ENCODE data around the gene PLEKHG4B.
"Not testable (repeated sequence)": the region's sequence is repeated elsewhere in the genome, so short reads cannot be mapped to it uniquely, and the experiment has no call there.

Gene PLEKHG4B, protein sequence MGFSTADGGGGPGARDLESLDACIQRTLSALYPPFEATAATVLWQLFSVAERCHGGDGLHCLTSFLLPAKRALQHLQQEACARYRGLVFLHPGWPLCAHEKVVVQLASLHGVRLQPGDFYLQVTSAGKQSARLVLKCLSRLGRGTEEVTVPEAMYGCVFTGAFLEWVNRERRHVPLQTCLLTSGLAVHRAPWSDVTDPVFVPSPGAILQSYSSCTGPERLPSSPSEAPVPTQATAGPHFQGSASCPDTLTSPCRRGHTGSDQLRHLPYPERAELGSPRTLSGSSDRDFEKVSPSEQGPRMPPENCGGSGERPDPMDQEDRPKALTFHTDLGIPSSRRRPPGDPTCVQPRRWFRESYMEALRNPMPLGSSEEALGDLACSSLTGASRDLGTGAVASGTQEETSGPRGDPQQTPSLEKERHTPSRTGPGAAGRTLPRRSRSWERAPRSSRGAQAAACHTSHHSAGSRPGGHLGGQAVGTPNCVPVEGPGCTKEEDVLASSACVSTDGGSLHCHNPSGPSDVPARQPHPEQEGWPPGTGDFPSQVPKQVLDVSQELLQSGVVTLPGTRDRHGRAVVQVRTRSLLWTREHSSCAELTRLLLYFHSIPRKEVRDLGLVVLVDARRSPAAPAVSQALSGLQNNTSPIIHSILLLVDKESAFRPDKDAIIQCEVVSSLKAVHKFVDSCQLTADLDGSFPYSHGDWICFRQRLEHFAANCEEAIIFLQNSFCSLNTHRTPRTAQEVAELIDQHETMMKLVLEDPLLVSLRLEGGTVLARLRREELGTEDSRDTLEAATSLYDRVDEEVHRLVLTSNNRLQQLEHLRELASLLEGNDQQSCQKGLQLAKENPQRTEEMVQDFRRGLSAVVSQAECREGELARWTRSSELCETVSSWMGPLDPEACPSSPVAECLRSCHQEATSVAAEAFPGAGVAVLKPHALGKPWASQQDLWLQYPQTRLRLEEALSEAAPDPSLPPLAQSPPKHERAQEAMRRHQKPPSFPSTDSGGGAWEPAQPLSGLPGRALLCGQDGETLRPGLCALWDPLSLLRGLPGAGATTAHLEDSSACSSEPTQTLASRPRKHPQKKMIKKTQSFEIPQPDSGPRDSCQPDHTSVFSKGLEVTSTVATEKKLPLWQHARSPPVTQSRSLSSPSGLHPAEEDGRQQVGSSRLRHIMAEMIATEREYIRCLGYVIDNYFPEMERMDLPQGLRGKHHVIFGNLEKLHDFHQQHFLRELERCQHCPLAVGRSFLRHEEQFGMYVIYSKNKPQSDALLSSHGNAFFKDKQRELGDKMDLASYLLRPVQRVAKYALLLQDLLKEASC (N-terminal part only)

DNA sequence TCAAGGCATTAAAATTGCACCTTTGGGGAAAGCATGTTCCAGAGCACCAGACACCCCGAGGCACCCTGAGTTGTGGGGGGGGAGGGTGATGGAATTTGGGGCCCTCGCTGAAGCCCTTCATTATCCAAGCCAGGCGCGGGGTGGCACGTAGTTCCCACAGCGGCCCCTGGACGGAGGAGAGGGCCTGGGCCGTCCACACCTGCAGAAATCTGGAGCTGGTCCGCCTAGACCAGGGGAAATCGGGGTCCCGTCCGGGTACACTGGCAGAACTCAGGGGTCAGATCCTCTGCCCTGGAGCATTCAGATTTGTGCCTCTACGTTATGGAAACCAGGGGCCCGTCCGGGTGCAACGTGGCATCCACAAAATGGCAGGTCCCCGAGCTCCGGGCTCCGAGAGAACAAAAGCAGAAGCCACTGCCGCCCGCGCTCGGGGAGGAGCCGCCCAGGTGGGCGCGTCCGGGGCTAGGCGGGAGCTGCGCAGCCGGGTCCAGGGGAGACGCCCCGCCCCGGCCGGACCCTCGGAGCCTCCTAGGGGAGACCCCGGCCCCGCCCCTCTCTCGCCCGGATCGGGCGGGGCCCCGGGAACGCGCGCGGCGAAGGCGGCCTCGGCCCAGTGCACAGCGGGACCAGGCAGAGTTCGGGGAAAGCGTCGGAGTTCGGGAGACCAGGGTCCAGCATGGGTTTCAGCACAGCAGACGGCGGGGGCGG, at the start of gene PLEKHG4B:
PLEKHG4B (plus strand) TSS at position 613 of the 708 bp plus-strand sequence; CDS start at position 677, 64 bp downstream.
- Histone ChIP-seq H3K27ac (peak within 1 kb of the TSS in 3 of 21 experiments; percentile 19 to 40 (median 31)), H3K4me3 (peak within 1 kb of the TSS; percentile 24 to 46 (median 38))

DNA sequence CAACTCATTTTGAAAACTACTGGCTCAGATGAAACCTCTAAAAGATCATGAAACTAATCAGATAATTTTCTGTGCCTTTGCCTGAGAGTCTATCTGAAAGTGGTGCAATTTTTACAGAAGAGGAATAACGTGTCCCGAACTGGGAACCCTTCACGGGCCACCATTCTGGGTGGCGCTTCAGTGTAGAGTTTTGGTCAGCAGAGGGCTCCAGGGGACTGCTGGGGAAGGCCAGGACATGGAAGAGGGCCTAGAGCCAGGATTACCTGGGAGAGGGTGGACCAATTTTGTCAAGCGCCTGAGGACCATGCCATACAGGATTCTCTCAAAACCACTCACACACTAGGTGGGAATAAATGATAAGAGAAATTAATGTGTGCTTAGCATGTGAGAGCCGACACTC, 49.7 kb upstream of the PLEKHG4B start:
- H3K4me3 ChIP-seq, result no peak overlapping the region

DNA sequence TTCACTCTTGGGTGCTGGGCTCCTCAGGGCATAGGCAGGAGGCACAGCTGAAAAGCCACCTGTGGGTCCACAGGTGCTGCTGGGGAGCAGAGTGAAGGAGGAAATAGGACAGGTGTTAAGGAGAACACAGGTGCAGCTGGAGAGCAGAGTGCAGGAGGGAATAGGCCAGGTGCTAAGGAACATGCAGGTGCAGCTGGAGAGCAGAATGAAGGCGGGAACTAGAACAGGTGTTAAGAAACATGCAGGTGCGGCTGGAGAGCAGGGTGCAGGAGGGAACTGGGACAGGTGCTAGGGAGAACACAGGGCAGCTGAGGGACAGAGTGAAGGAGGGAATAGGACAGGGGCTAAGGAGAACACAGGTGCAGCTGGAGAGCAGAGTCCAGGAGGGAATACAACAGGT, 43.8 kb upstream of the PLEKHG4B start:
- H3K4me3 ChIP-seq, result no peak overlapping the region
- no peak overlapping the region for H3K27ac ChIP-seq

More for the DNA sequence above, 49.7 kb upstream of the PLEKHG4B start:
- H3K27ac ChIP-seq, result no peak overlapping the region

DNA sequence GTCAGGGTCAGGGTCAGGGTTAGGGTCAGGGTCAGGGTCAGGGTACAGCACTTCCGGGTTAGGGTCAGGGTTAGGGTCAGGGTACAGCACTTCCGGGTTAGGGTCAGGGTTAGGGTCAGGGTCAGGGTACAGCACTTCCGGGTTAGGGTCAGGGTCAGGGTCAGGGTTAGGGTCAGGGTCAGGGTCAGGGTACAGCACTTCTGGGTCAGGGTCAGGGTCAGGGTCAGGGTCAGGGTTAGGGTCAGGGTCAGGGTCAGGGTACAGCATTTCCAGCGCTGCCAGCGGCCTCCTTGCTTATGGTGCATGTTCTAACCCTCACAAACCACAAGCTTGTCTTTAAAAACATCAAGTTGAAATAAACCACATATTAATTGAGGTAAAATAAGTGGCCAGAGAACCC, 42.4 kb upstream of the PLEKHG4B start:
- not testable (repeated sequence) for H3K4me3 ChIP-seq, H3K27ac ChIP-seq

DNA sequence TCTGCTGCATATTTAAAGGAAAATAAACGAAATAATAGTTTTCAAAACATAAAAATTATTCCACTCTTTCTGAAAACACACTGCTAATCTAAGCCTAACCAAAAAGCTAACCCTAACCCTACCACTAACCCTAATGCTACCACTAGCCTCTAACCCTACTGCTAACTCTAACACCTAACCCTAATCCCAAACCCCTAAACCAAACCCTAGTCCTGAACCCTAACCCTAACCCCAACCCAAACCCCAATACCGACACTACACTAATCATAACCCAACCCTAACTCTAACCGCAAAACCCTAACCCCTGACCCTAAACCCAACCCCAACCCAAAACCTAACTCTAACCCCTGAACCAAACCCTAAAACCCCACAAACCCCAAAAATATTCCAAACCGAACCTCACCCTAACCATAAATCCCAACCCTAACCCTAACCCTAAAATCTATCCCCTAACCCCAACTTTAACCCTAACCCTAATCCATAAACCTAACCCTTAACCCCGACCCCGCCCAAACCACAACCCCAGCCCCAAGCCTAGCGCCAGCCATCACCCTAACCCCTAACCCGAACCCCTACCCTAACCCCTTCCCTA, 41.9 kb upstream of the PLEKHG4B start:
- H3K27ac ChIP-seq, result no peak overlapping the region
- no peak overlapping the region for H3K4me3 ChIP-seq

DNA sequence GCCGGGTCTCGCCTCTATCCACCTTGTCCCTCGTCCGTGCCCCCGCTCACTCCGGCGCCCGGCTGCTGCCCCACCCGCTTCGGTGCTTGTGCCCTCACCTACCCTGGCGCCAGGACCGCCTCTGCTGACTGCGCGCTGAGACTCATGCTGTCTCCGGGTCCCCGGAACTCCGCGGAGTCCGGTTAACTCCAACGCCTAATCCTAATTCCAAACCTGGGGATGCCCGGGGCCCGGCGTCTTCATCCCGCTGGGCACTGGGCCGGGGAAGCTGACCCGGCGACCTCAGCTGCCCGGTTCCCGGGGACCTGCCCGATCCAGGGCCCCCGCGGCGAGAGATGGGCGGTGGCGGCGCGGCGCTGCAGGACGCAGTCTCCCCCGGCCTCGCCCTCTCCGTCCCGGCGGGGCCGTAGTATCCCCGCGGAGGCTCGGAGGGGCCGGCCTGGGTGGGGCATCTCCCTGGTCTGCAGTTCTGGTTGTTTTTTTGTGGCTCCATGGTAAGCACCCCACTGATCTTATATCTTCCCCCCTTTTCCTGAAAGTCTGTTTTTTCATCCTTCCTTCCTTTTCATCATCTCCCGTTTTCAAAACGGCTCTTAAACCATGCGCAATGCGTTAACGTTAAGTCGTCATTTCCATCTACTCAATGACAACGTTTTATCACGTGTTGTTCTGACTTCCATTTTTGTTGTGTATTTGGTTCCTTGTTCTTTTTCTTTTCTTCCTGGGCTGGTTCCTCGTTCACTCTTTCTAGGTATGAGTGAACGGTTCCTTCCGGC, 41.1 kb upstream of the PLEKHG4B start:
- no peak overlapping the region for H3K27ac ChIP-seq
- H3K4me3 ChIP-seq, result no peak overlapping the region

DNA sequence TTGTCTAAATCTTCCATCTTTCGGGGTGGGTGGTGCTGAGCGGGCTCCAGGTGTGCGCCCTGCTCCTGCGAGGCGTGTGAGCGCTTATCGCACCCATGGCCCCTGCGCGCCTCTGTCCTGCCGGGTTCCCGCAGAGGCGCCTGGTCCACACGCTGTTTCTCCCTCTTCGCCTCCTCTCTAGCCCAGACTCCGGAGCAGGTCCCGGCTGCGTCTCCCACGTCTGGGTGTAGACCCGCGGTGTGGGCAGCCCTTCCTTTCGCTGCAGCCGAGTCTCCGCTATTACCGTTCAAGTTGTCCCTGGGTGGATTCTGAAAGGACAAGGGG, 40.5 kb upstream of the PLEKHG4B start:
- H3K4me3 ChIP-seq, result no peak overlapping the region

DNA sequence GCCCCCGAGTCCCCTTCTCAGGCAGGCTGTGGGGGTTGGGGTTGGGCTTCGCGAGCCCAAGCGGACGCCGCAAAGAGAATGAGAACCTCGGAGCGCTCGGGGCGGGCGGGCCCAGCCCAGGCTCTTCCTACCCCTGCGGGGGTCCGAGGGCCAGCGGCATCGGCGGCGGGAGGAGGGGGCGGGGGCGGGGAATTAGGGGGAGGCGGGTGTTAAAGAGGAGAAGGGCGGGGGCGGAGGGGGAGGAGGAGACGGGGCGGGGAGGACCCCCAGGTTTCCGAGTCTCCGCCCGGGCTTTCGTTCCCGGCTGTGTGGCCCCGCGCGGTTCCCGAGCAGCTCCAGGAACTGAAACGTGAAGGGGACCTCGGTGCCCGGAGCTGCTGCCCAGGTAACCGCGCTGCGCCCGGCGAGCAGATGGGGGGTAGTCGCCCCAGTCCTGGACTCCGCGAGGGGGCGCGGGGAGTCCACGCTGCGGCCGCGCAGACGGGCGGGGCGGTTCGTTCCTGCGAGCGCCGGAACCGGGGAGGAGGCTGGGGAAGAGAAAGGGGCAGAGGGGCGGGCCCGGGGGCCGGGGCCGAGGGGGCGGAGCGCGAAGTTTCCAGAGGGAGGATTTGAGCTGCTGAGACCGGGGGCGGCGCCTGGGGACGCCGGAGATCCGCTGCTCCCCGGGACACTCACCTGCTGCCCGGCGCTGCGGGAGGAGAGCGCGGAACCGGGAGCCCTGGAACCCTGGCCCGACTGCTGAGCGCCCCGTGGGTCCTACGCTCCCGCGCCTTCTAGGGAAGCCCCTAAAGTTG, 38.4 kb upstream of the PLEKHG4B start:
- Histone ChIP-seq H3K4me3 (peak overlapping the region; percentile 32 to 53 (median 41)), H3K27ac (no peak overlapping the region)

More for the DNA sequence above, 40.5 kb upstream of the PLEKHG4B start:
- no peak overlapping the region for H3K27ac ChIP-seq

DNA sequence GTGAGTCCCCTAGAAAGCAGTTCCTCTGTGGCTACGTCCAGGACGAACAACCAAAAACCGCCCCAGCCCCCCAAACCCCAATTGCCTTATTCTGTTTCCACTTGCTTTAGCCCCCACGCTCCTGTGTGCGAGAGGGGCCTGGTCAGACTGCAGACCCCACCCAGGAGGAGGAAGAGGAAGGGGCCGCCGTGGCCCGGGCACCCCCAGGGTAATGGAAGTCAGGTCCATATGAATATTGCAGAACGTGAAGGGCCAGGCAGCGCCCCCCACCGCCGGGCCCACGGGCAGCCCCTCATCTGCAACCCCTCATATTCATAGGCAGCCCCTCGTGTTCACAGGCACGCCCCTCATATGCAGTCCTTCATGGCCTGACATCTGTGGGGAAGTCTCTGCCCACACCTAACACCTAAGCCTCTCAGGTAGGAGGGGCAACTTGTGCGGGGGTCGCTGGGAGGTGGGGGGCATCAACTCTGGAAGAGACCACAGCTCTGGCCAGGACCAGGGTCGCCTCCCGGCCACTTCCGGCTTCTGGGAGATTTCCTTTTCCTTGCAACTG, 37.7 kb upstream of the PLEKHG4B start:
- H3K4me3 ChIP-seq, result peak overlapping the region; percentile 32 to 53 (median 41)
- no peak overlapping the region for H3K27ac ChIP-seq

DNA sequence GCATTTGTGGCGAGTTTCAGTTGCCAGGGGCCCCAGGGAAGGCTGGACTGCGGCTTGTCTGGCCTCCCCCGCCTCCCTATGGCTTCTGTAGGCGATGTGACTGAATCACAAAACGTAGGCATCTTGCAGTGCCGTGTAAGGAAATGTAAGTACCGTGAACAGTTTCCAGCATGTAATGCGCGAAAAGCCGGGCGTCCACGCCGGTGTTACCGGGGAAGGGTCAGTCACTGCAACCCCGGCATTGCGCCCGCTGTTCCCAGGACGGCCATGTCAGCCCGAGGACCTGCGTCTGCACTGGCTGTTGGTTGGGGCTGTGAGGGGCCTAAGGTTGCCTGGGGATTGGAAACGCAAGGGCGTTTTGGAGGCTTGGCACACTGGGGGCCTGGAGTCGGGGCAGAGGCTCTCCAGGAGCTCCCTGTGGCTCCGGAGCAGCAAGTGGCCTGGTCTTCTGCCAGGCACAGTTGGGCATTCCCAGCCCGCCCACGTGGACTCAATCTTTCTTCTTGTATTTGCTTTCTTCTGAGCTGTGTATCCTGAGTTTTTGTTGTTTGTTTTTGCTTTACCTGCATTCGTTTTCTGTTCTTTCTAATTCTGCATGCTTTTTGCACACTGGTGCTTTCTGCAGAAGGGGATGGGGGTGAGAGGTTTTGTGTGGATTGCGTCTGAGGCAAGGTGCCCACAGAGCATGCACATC, 36.9 kb upstream of the PLEKHG4B start:
- H3K27ac ChIP-seq, result no peak overlapping the region
- peak overlapping the region in 1 of 7 experiments; percentile 53 for H3K4me3 ChIP-seq

DNA sequence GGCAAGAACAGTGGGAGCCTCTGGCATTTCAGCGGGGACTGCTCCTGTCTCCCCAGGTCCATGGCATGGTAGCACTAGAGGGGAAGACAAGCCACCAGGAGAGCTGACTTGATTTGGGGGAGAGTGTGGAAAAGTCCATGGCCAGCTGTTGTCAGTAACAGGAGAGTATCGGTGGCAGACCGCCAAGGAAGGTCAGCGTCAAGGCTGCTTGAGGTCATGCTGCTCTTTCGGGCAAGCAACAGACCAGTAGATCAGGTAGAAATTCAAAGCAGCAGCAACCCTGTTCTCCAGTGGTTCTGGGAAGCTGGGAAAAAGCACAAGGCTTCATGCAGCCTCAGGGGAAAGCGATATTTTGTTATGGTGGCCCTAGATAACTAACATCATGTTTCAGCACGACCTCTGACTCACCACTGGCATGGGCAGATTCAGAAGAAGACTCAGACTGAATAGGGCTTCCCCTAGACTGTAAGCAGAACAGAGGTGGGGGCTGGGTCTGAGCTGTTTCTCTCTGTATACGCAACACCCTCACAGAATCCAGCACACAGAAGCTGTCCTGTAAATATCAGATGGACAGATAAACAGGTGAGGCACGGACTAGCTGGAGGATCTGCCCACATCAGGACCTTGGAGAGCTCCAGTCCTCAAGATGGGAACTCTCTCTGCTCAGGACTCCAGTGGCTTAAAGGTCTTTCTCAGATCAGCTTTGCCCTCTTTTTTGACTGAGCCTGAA, 35.2 kb upstream of the PLEKHG4B start:
- Histone ChIP-seq H3K4me3 (no peak overlapping the region), H3K27ac (peak overlapping the region in 1 of 21 experiments; percentile 66)

DNA sequence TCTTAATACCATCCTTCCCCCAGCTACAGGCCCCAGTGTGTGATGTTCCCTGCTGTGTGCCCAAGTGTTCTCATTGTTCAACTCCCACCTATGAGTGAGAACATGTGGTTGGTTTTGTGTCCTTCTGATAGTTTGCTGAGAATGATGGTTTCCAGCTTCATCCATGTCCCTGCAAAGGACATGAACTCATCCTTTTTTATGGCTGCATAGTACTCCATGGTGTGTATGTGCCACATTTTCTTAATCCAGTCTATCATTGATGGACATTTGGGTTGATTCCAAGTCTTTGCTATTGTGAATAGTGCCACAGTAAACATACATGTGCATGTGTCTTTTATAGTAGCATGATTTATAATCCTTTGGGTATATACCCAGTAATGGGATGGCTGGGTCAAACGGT, 31.7 kb upstream of the PLEKHG4B start:
- not testable (repeated sequence) for H3K27ac ChIP-seq, H3K4me3 ChIP-seq

DNA sequence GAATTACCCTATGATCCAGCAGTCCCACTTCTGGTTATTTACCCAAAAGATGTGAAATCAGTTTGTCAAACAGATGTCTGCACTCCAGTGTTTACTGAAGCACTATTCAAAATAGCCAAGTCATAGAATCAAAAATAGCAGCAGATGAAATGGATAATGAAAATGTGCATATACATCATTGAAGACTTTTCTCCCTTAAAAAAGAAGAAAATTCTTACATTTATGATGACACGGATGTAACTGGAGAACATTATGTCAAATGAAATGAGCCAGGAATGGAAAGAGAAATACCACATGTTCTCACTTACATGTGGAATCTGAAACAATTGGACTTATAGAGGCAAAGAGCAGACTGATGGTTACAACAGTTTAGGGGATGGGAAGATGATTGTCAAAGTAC, 21.5 kb upstream of the PLEKHG4B start:
- Histone ChIP-seq H3K27ac (no peak overlapping the region), H3K4me3 (no peak overlapping the region)

DNA sequence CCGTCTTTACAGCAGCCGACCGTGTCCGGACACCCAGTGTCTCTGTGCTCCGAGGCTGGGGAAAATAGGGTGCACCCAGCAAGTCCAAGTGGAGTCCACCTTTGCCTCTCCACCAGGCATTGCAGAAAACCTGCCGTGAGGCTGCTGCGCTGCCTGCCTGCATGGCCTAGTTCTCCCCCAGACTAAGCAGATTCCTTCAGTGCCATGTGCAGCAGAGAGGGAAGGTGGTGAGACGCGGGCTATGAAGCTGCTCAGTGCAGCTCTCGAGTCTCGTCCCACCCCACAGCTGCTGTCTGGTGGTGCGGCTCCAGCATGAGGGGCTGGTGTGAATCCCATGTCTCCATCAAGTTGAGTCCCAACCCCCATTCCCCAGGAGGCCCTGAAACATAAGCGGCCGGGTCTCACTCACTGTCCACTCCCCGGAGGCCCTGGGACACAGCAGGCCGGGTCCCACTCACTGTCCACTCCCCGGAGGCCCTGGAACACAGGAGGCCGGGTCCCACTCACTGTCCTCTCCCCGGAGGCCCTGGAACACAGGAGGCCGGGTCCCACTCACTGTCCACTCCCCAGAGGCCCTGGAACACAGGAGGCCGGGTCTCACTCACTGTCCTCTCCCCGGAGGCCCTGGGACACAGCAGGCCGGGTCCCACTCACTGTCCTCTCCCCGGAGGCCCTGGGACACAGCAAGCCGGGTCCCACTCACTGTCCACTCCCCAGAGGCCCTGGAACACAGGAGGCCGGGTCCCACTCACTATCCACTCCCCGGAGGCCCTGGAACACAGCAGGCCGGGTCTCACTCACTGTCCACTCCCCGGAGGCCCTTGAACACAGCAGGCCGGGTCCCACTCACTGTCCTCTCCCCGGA, 19.4 kb upstream of the PLEKHG4B start:
- not testable (repeated sequence) for H3K4me3 ChIP-seq, H3K27ac ChIP-seq

DNA sequence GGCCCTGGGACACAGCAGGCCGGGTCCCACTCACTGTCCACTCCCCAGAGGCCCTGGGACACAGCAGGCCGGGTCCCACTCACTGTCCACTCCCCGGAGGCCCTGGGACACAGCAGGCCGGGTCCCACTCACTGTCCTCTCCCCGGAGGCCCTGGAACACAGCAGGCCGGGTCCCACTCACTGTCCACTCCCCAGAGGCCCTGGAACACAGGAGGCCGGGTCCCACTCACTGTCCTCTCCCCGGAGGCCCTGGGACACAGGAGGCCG, 18.9 kb upstream of the PLEKHG4B start:
- not testable (repeated sequence) for H3K4me3 ChIP-seq, H3K27ac ChIP-seq

Measured in skin epidermis (tissue), 12 donors.